C4-2B (cell line): ENCODE results near the gene LRRC28.

Experiments
- CTCF ChIP-seq: fragments of 450-650 bp; conservative IDR thresholded peaks from 2 replicates; pipeline ENCODE4 v1.5.1; 2017; ENCODE audit warnings: mild to moderate bottlenecking
- ZFX ChIP-seq: fragments of 450-650 bp; IDR thresholded peaks from 2 replicates; pipeline ENCODE4 v1.6.1; 2017

- TF ChIP-seq CTCF (peak; percentile 97), ZFX (no peak)
Measured at GRCh38 chr15:99213187-99213811, 38.0 kb upstream of the LRRC28 start.
